ENCODE measurements around the gene LOX.

DNA sequence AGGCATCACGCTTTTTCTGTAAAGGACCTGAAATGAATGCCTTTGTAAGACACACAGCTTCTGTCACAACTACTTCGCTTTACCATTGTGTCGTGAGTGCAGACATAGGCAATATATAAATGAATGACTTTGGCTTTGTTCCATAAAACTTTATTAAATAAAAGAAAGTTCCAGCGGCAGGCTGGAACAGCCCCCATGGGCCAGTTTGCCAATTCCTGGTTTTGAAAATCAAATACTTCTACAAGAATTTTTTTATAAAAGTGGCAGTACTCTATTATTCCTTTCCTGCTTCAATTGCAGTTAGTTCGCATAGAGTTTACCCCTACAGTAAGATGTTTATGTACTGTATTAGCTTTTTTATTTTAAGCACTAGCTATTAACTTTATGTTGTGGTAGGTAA is 62.6 kb downstream of the LOX start:
- no peak for TF ChIP-seq EZH2 (IDR thresholded peaks at IDR 0.05)
- TF ChIP-seq, protein P1, sequence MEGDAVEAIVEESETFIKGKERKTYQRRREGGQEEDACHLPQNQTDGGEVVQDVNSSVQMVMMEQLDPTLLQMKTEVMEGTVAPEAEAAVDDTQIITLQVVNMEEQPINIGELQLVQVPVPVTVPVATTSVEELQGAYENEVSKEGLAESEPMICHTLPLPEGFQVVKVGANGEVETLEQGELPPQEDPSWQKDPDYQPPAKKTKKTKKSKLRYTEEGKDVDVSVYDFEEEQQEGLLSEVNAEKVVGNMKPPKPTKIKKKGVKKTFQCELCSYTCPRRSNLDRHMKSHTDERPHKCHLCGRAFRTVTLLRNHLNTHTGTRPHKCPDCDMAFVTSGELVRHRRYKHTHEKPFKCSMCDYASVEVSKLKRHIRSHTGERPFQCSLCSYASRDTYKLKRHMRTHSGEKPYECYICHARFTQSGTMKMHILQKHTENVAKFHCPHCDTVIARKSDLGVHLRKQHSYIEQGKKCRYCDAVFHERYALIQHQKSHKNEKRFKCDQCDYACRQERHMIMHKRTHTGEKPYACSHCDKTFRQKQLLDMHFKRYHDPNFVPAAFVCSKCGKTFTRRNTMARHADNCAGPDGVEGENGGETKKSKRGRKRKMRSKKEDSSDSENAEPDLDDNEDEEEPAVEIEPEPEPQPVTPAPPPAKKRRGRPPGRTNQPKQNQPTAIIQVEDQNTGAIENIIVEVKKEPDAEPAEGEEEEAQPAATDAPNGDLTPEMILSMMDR (IDR thresholded peaks at IDR 0.05 in 2 of 3, conservative IDR thresholded peaks at IDR 0.05 in 1 of 3; ENCODE audit: borderline replicate concordance in 1 of 3, insufficient read depth in 1 of 3, low read depth in 2 of 3, low read length in 2 of 3) = no peak
- no peak for TF ChIP-seq MAX (IDR thresholded peaks at IDR 0.05)
- no peak for TF ChIP-seq YY1 (IDR thresholded peaks at IDR 0.05; ENCODE audit: extremely low read depth, insufficient replicate concordance, low read depth, low read length)
- TF ChIP-seq RAD21 (IDR thresholded peaks at IDR 0.05; ENCODE audit: low read depth) = no peak
- no peak for TF ChIP-seq POLR2AphosphoS5 (IDR thresholded peaks at IDR 0.05; ENCODE audit: low read depth, low read length)
- TF ChIP-seq ZFX (IDR thresholded peaks at IDR 0.05) = no peak
